Measurements from ENCODE around the gene TPCN1.

TPCN1 gene

GRCh38 chr12:113226696-113227568 is 5.7 kb downstream of the TPCN1 start:
- no peak for DNase-seq

- DNase-seq: no peak
Measured at GRCh38 chr12:113227686-113228391, 6.6 kb downstream of the TPCN1 start.

GRCh38 chr12:113228394-113229028 is 7.2 kb downstream of the TPCN1 start:
- DNase-seq: no peak

GRCh38 chr12:113230315-113231234 is 9.3 kb downstream of the TPCN1 start:
- DNase-seq: no peak

GRCh38 chr12:113231235-113232088 is 10.2 kb downstream of the TPCN1 start:
- no peak for DNase-seq

GRCh38 chr12:113232089-113232839 is 11.0 kb downstream of the TPCN1 start:
- DNase-seq: no peak

GRCh38 chr12:113232840-113233585 is 11.7 kb downstream of the TPCN1 start:
- no peak for DNase-seq

GRCh38 chr12:113233967-113234366 is 12.7 kb downstream of the TPCN1 start:
- DNase-seq: no peak

- no peak for DNase-seq
Measured at GRCh38 chr12:113234483-113234882, 13.2 kb downstream of the TPCN1 start.

GRCh38 chr12:113235976-113236375 is 14.7 kb downstream of the TPCN1 start:
- DNase-seq: no peak

GRCh38 chr12:113236539-113237399 is 15.5 kb downstream of the TPCN1 start:
- DNase-seq: no peak

GRCh38 chr12:113237748-113238147 is 16.5 kb downstream of the TPCN1 start:
- DNase-seq: no peak

- no peak for DNase-seq
Measured at GRCh38 chr12:113238309-113238708, 17.0 kb downstream of the TPCN1 start.

- DNase-seq: no peak
Measured at GRCh38 chr12:113239288-113239771, 18.1 kb downstream of the TPCN1 start.

- no peak for DNase-seq
Measured at GRCh38 chr12:113239811-113240331, 18.6 kb downstream of the TPCN1 start.

- DNase-seq: no peak
Measured at GRCh38 chr12:113240395-113240794, 19.1 kb downstream of the TPCN1 start.

GRCh38 chr12:113241191-113242025 is 20.1 kb downstream of the TPCN1 start:
- no peak for DNase-seq

GRCh38 chr12:113242026-113242418 is 20.8 kb downstream of the TPCN1 start:
- no peak for DNase-seq

Measured in KG1 (cell line).